Measurements from ENCODE around the gene FOLR1.

DNA sequence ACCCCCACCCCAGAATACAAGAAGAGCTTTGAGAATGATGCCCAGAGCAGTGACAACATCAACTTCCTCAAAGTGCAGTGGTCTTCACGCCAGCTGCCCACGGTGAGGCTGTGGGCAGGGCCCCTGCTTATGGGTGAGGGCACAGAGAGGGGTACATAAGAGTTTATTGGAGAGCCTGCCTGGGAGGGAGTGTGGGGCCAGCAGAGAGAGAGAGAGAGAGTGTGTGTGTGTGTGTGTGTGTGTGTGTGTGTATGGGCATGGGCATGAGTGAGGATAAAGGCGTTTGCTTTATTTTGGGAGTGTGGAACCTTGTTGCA, 42.5 kb downstream of the FOLR1 start:
- TF ChIP-seq SP1 (IDR thresholded peaks at IDR 0.05), result no peak
- no peak for TF ChIP-seq ELF4 (IDR thresholded peaks at IDR 0.05)
- no peak for TF ChIP-seq FOXK2 (IDR thresholded peaks at IDR 0.05)
- no peak for TF ChIP-seq FOXM1 (IDR thresholded peaks at IDR 0.05; ENCODE audit: borderline replicate concordance)
- no peak for TF ChIP-seq SUZ12 (IDR thresholded peaks at IDR 0.05)
- no peak for TF ChIP-seq BHLHE40 (IDR thresholded peaks at IDR 0.05; ENCODE audit: borderline replicate concordance)
- no peak for TF ChIP-seq PKNOX1 (IDR thresholded peaks at IDR 0.05)
